GM23248 (cell line): ENCODE data around the gene FAM50B.

Experiments used
- EZH2 ChIP-seq: fragments of 200-600 bp; sonication (generic); IDR thresholded peaks from 2 replicates; pipeline ENCODE4 v1.6.1; 2018; ENCODE audit warnings: antibody characterized with exemption, mild to moderate bottlenecking; ENCODE audit not compliant: insufficient read depth, poor library complexity, severe bottlenecking
- EZH2phosphoT487 ChIP-seq: fragments of 200-600 bp; sonication (generic); IDR thresholded peaks from 2 replicates; pipeline ENCODE4 v1.6.1; 2018; ENCODE audit warnings: antibody characterized with exemption, moderate library complexity, mild to moderate bottlenecking, low read depth; ENCODE audit not compliant: insufficient read depth

GRCh38 chr6:3868544-3868943, 19.4 kb downstream of the FAM50B start:
- TF ChIP-seq EZH2phosphoT487 (no peak), EZH2 (no peak)
